HEK293 (cell line): ENCODE results near the gene LAMA1.

Source experiments
- CTCF ChIA-PET: fragments of 350-600 bp; formaldehyde crosslinking; extraction: SDS; loops from one replicate; lab custom pipeline; 2021; ENCODE audit warnings: antibody characterized with exemption; lab: Yijun Ruan, JAX
- POLR2A ChIA-PET: fragments of 300-600 bp; formaldehyde crosslinking; extraction: SDS; loops from one replicate; lab custom pipeline; 2020; ENCODE audit warnings: antibody characterized with exemption, inconsistent platforms; lab: Yijun Ruan, JAX
- H3K27ac ChIP-seq: fragments of 200-500 bp; sonication (Bioruptor generic); 2 replicates; pipeline ENCODE4 v1.5.1; 2014; ENCODE audit warnings: low read depth, low read length, control low read depth, inconsistent platforms; ENCODE audit errors: extremely low read depth
- H3K36me3 ChIP-seq, 2 experiments: fragments of 200-500 bp in 1 of 2; sonication (Bioruptor generic) in 1 of 2; 1 replicate in 1 of 2; 2 replicates in 1 of 2; pipeline ENCODE4 v1.5.1; 2014 to 2017; ENCODE audit warnings: inconsistent platforms in 2 of 2, low read length in 2 of 2; ENCODE audit not compliant: control insufficient read depth in 2 of 2, insufficient read depth in 1 of 2
- H3K4me1 ChIP-seq: fragments of 200-500 bp; sonication (Bioruptor generic); 2 replicates; pipeline ENCODE4 v1.5.1; 2014; ENCODE audit warnings: mild to moderate bottlenecking, low read length, inconsistent platforms; ENCODE audit not compliant: control insufficient read depth, insufficient read depth
- H3K4me3 ChIP-seq: 2 replicates; pipeline ENCODE4 v1.5.1; 2011; ENCODE audit warnings: low read depth, mild to moderate bottlenecking, control low read depth, low read length, moderate library complexity
- H3K9me3 ChIP-seq: fragments of 200-500 bp; sonication (Bioruptor generic); 2 replicates; pipeline ENCODE4 v1.5.1; 2014; ENCODE audit warnings: low read depth, low read length, inconsistent platforms; ENCODE audit not compliant: control insufficient read depth, insufficient read depth
- BCL11B ChIP-seq: fragments of 450-650 bp; formaldehyde crosslinking; IDR thresholded peaks from 2 replicates; pipeline ENCODE4 v1.5.1; 2016; ENCODE audit warnings: low read depth, missing biosample characterization, missing genetic modification characterization
- EGR2 ChIP-seq: fragments of 450-650 bp; formaldehyde crosslinking; IDR thresholded peaks from 2 replicates; pipeline ENCODE4 v1.5.1; 2016; ENCODE audit warnings: low read depth, missing biosample characterization, missing genetic modification characterization
- GLIS2 ChIP-seq: fragments of 450-650 bp; formaldehyde crosslinking; IDR thresholded peaks from 2 replicates; pipeline ENCODE4 v1.5.1; 2016; ENCODE audit warnings: missing biosample characterization, missing genetic modification characterization
- MZF1 ChIP-seq: fragments of 450-650 bp; formaldehyde crosslinking; IDR thresholded peaks from 2 replicates; pipeline ENCODE4 v1.5.1; 2017; ENCODE audit warnings: missing biosample characterization, missing genetic modification characterization, borderline replicate concordance
- RBAK ChIP-seq: fragments of 450-650 bp; formaldehyde crosslinking; IDR thresholded peaks from 2 replicates; pipeline ENCODE4 v1.5.1; 2016; ENCODE audit warnings: missing biosample characterization, missing genetic modification characterization
- SCRT1 ChIP-seq: fragments of 450-650 bp; formaldehyde crosslinking; IDR thresholded peaks from 2 replicates; pipeline ENCODE4 v1.5.1; 2016; ENCODE audit warnings: missing biosample characterization, missing genetic modification characterization, borderline replicate concordance
- ZFHX2 ChIP-seq: fragments of 450-650 bp; formaldehyde crosslinking; conservative IDR thresholded peaks from 2 replicates; pipeline ENCODE4 v1.5.1; 2016; ENCODE audit warnings: missing biosample characterization, missing genetic modification characterization
- ZNF140 ChIP-seq: fragments of 450-650 bp; formaldehyde crosslinking; IDR thresholded peaks from 2 replicates; pipeline ENCODE4 v1.5.1; 2016; ENCODE audit warnings: missing biosample characterization, missing genetic modification characterization
- ZNF155 ChIP-seq: fragments of 450-650 bp; formaldehyde crosslinking; IDR thresholded peaks from 2 replicates; pipeline ENCODE4 v1.5.1; 2016; ENCODE audit warnings: missing biosample characterization, missing genetic modification characterization
- ZNF184 ChIP-seq: fragments of 450-650 bp; IDR thresholded peaks from 2 replicates; pipeline ENCODE4 v1.5.1; 2018; ENCODE audit warnings: missing biosample characterization, mild to moderate bottlenecking, missing genetic modification characterization
- ZNF19 ChIP-seq: fragments of 450-650 bp; formaldehyde crosslinking; IDR thresholded peaks from 2 replicates; pipeline ENCODE4; 2016; ENCODE audit warnings: missing biosample characterization, missing genetic modification characterization, low read depth
- ZNF202 ChIP-seq: fragments of 450-650 bp; formaldehyde crosslinking; IDR thresholded peaks from 2 replicates; pipeline ENCODE4 v1.5.1; 2016; ENCODE audit warnings: missing biosample characterization, missing genetic modification characterization, borderline replicate concordance
- ZNF324 ChIP-seq: fragments of 450-650 bp; formaldehyde crosslinking; IDR thresholded peaks from 2 replicates; pipeline ENCODE4 v1.5.1; 2016; ENCODE audit warnings: missing biosample characterization, missing genetic modification characterization
- ZNF354C ChIP-seq: fragments of 450-650 bp; formaldehyde crosslinking; IDR thresholded peaks from 2 replicates; pipeline ENCODE4 v1.5.1; 2016; ENCODE audit warnings: missing biosample characterization, missing genetic modification characterization, low read depth, borderline replicate concordance
- ZNF610 ChIP-seq: fragments of 450-650 bp; formaldehyde crosslinking; IDR thresholded peaks from 2 replicates; pipeline ENCODE4 v1.5.1; 2016; ENCODE audit warnings: missing biosample characterization, missing genetic modification characterization, borderline replicate concordance
- ZNF621 ChIP-seq: fragments of 450-650 bp; formaldehyde crosslinking; IDR thresholded peaks from 2 replicates; pipeline ENCODE4 v1.5.1; 2017; ENCODE audit warnings: missing biosample characterization, missing genetic modification characterization
- ZNF623 ChIP-seq: fragments of 450-650 bp; formaldehyde crosslinking; IDR thresholded peaks from 2 replicates; pipeline ENCODE4 v1.5.1; 2016; ENCODE audit warnings: missing biosample characterization, missing genetic modification characterization
- ZNF629 ChIP-seq: fragments of 450-650 bp; formaldehyde crosslinking; IDR thresholded peaks from 2 replicates; pipeline ENCODE4 v1.5.1; 2017; ENCODE audit warnings: missing biosample characterization, missing genetic modification characterization
- ZNF645 ChIP-seq: fragments of 450-650 bp; formaldehyde crosslinking; IDR thresholded peaks from 2 replicates; pipeline ENCODE4; 2016; ENCODE audit warnings: missing biosample characterization, missing genetic modification characterization
- ZNF658 ChIP-seq: fragments of 450-650 bp; formaldehyde crosslinking; IDR thresholded peaks from 2 replicates; pipeline ENCODE4; 2016; ENCODE audit warnings: missing biosample characterization, missing genetic modification characterization
- ZNF670 ChIP-seq: fragments of 450-650 bp; formaldehyde crosslinking; IDR thresholded peaks from 2 replicates; pipeline ENCODE4 v1.5.1; 2016; ENCODE audit warnings: missing biosample characterization, missing genetic modification characterization, low read depth
- ZNF677 ChIP-seq: fragments of 450-650 bp; IDR thresholded peaks from 2 replicates; pipeline ENCODE4 v1.5.0; 2018; ENCODE audit warnings: missing biosample characterization, mild to moderate bottlenecking, missing genetic modification characterization, moderate library complexity
- ZNF692 ChIP-seq: fragments of 450-650 bp; formaldehyde crosslinking; IDR thresholded peaks from 2 replicates; pipeline ENCODE4 v1.5.1; 2016; ENCODE audit warnings: missing biosample characterization, missing genetic modification characterization
- ZNF768 ChIP-seq: fragments of 450-650 bp; formaldehyde crosslinking; IDR thresholded peaks from 2 replicates; pipeline ENCODE4 v1.5.1; 2018; ENCODE audit warnings: missing biosample characterization, mild to moderate bottlenecking, missing genetic modification characterization
- ZNF777 ChIP-seq: fragments of 450-650 bp; formaldehyde crosslinking; IDR thresholded peaks from 2 replicates; pipeline ENCODE4 v1.5.1; 2017; ENCODE audit warnings: missing biosample characterization, missing genetic modification characterization, borderline replicate concordance
- TF ChIP-seq, protein P1 (sequence below): fragments of 450-650 bp; formaldehyde crosslinking; IDR thresholded peaks from 2 replicates; pipeline ENCODE4 v1.5.1; 2016; ENCODE audit warnings: missing biosample characterization, missing genetic modification characterization
- TF ChIP-seq, protein P2 (sequence below): fragments of 450-650 bp; formaldehyde crosslinking; IDR thresholded peaks from 2 replicates; pipeline ENCODE4 v1.5.1; 2017; ENCODE audit warnings: missing biosample characterization, missing genetic modification characterization

The LAMA1 gene

DNA sequence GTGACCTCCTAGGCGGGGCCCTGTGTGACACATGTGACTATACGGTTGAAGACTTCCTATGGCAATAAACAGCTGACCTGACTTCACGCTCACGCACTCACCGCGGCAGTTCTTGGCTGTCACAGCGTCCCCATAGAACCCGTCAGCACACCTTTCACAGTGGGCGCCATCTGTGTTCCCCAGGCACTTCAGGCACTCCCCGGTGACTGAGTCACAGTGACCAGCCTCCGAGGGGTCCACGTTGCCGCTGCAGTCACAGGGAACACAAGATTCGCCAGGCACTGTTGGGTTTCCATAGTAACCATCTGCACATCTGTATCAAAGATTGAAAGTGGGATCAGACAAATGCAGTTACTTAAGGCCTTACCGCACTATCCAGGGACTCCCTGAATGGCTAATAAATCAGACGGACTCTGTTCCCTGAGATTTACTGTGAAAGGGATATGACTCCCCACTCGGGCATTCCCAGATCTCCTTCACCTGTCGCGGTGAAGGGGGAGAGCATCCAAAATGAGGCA, 94.5 kb downstream of the LAMA1 start:
- no peak overlapping the region for H3K4me3 ChIP-seq
- no peaks in the 10 kb centered on the region for H3K9me3 ChIP-seq
- ChIA-PET CTCF (interaction anchor here (0.9 to 6.3 kb wide), 7 partner anchors 11 to 1950 kb away, joined by 3 to 150 read pairs (median 8); no protein-coding TSS in a partner anchor), POLR2A (no interaction called here)
- no peak overlapping the region for H3K27ac ChIP-seq
- no peak for TF ChIP-seq ZNF155
- no peak for TF ChIP-seq ZNF621 (tag by site-specific recombination)
- TF ChIP-seq, all 188 proteins: peak for 0
- H3K36me3 ChIP-seq: no peaks in the 10 kb centered on the region
- no peaks in the 10 kb centered on the region for H3K4me1 ChIP-seq

GRCh38 chr18:7021994-7022840, 95.4 kb downstream of the LAMA1 start:
- Histone ChIP-seq H3K27ac (no peak overlapping the region), H3K36me3 (no peaks in the 10 kb centered on the region), H3K4me3 (no peak overlapping the region), H3K4me1 (no peaks in the 10 kb centered on the region), H3K9me3 (no peaks in the 10 kb centered on the region)
- ChIA-PET POLR2A (no interaction called here), CTCF (interaction anchor here (0.5 to 6.3 kb wide), 23 partner anchors 12 to 1949 kb away, joined by 3 to 150 read pairs (median 4); no protein-coding TSS in a partner anchor)
- TF ChIP-seq ZNF645 (no peak), ZNF670 (tag by site-specific recombination) (no peak), ZNF692 (tag by site-specific recombination) (no peak), ZNF324 (no peak), ZNF768 (tag by site-specific recombination) (0 out of 2 replicates have a peak, but pooled peaks have one; percentile 19), RBAK (tag by site-specific recombination) (no peak), ZNF19 (tag by site-specific recombination) (no peak), ZNF623 (tag by site-specific recombination) (no peak), GLIS2 (tag by site-specific recombination) (no peak), ZNF658 (tag by site-specific recombination) (no peak), BCL11B (tag by site-specific recombination) (no peak), ZNF140 (tag by site-specific recombination) (no peak), SCRT1 (tag by site-specific recombination) (peak; percentile 72; the same call in 1 of the 2 replicates), ZNF354C (tag by site-specific recombination) (no peak), EGR2 (tag by site-specific recombination) (no peak), ZNF677 (tag by site-specific recombination) (no peak), ZFHX2 (tag by site-specific recombination) (no peak), ZNF629 (no peak), MZF1 (no peak), ZNF184 (tag by site-specific recombination) (no peak), ZNF202 (tag by site-specific recombination) (no peak), ZNF610 (tag by site-specific recombination) (no peak), ZNF777 (tag by site-specific recombination) (no peak)
- TF ChIP-seq, protein P1, sequence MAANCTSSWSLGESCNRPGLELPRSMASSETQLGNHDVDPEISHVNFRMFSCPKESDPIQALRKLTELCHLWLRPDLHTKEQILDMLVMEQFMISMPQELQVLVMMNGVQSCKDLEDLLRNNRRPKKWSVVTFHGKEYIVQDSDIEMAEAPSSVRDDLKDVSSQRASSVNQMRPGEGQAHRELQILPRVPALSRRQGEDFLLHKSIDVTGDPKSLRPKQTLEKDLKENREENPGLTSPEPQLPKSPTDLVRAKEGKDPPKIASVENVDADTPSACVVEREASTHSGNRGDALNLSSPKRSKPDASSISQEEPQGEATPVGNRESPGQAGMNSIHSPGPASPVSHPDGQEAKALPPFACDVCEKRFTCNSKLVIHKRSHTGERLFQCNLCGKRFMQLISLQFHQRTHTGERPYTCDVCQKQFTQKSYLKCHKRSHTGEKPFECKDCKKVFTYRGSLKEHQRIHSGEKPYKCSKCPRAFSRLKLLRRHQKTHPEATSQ (tag by site-specific recombination): no peak
- TF ChIP-seq, protein P2, sequence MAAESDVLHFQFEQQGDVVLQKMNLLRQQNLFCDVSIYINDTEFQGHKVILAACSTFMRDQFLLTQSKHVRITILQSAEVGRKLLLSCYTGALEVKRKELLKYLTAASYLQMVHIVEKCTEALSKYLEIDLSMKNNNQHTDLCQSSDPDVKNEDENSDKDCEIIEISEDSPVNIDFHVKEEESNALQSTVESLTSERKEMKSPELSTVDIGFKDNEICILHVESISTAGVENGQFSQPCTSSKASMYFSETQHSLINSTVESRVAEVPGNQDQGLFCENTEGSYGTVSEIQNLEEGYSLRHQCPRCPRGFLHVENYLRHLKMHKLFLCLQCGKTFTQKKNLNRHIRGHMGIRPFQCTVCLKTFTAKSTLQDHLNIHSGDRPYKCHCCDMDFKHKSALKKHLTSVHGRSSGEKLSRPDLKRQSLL (tag by site-specific recombination): no peak
